Ovary (tissue), 9 donors: ENCODE results near the gene VTI1B. TPM values are rescaled to one million over a fixed set of nuclear protein-coding genes. Genes with fewer than 3 reads are reported as not detected.
"Not testable (repeated sequence)": the region's sequence is repeated elsewhere in the genome, so short reads cannot be mapped to it uniquely, and the experiment has no call there.

Source experiments
- DNase-seq, 5 donors: peaks; one replicate each; pipeline ENCODE4 v3.0.0-alpha.2; 2019 to 2020
- H3K27ac ChIP-seq, 2 donors: fragments of 200-600 bp; one replicate each; pipeline versions ENCODE4 v1.5.1 to v1.8.0; 2019 to 2022
- H3K27me3 ChIP-seq: fragments of 200-600 bp; one replicate; pipeline ENCODE4 v1.8.0; 2022
- H3K36me3 ChIP-seq: fragments of 200-600 bp; sonication (generic); one replicate; pipeline ENCODE4 v1.5.1; 2019
- H3K4me1 ChIP-seq: one replicate; pipeline ENCODE4 v1.8.1; 2013; ENCODE audit warnings: mild to moderate bottlenecking, moderate library complexity; ENCODE audit not compliant: insufficient read depth
- H3K4me3 ChIP-seq: fragments of 200-600 bp; sonication (generic); one replicate; pipeline ENCODE4 v1.5.1; 2017
- H3K9me3 ChIP-seq, 2 donors: fragments of 200-600 bp in 1 of 2; sonication (generic) in 1 of 2; one replicate each; pipeline versions ENCODE4 v1.5.1 to v1.8.1; 2013 to 2019; ENCODE audit warnings: mild to moderate bottlenecking in 1 of 2, moderate library complexity in 1 of 2
- CTCF ChIP-seq, 3 donors: fragments of 450-650 bp in 2 of 3; fragments of 200-600 bp in 1 of 3; IDR thresholded peaks; one replicate each; pipeline versions ENCODE4 v1.5.1 to v1.8.0; 2016 to 2022; ENCODE audit warnings: antibody characterized with exemption in 3 of 3, mild to moderate bottlenecking in 1 of 3
- EP300 ChIP-seq: sonication (generic); formaldehyde crosslinking; IDR thresholded peaks from one replicate; pipeline ENCODE4 v1.6.1; 2017; ENCODE audit warnings: antibody characterized with exemption
- POLR2A ChIP-seq: fragments of 450-650 bp; IDR thresholded peaks from one replicate; pipeline ENCODE4 v1.6.1; 2017; ENCODE audit warnings: antibody characterized with exemption, mild to moderate bottlenecking, moderate library complexity
- WGBS, 3 donors: extraction: QIAGEN DNeasy Blood & Tissue Kit in 1 of 3; methylation state at CpG; one replicate each; pipeline versions ENCODE4 v1.1.5 to v1.1.7; 2013 to 2017; 5-methylcytosine and 5-hydroxymethylcytosine counted together
- intact Hi-C, 4 donors: fragments of 100-400 bp; cut with DNase I; formaldehyde crosslinking; loops; one replicate each; pipeline versions ENCODE4 v1.11.0 to v1.15.1; 2022 to 2023
- polyA plus RNA-seq, 2 donors: library from polyadenylated mRNA; stranded (reverse); fragments of 200-250 nt in 1 of 2; fragments of 350-450 nt in 1 of 2; fragmentation: Illumina TruSeq in 1 of 2; extraction: RNeasy Lipid Tissue Mini Kit (QIAGEN cat#74804) in 1 of 2; gene quantifications; one replicate each; pipeline ENCODE4 v1.2.3, GENCODE V29; 2013 to 2014
- total RNA-seq, 7 donors: library from RNA; depleted of rRNA in 2 of 7; stranded (reverse); fragments of >200 nt in 2 of 7; fragmentation: NEBNext Ultra II Directional in 3 of 7; extraction: Animal tissue kit (Norgen Biotek cat#: 25700) in 3 of 7; gene quantifications; one replicate each; pipeline versions ENCODE4 v1.1.0 to v1.2.4, GENCODE V29; 2016 to 2023
- donor health status: DM: no; HTN: no; CAD: no; lungs with moderate emphysema.
- donor health status: DM: no; HTN: no; CAD: no.
- donor health status: Bipolar disorder and iron deficiency.
- donor health status: DM: yes; HTN: yes; CAD: no.
- donor health status: DM: no; HTN: no; CAD: no.
- donor health status: DM: yes; HTN: yes; CAD: no.

The VTI1B gene
- total and polyA plus RNA-seq, 9 donors: 34.6 to 93.1 (median 64.7) TPM

GRCh38 chr14:67718265-67718664 is 43.8 kb upstream of the VTI1B start:
- intact Hi-C loops: no loop called here
- 36 to 50% (median 43%) methylated on average over 2 of the region's 2 CpGs for WGBS, 3 donors
- TF ChIP-seq EP300: no peak
- TF ChIP-seq POLR2A: no peak
- no peak for TF ChIP-seq CTCF (IDR thresholded peaks at IDR 0.05)

DNA sequence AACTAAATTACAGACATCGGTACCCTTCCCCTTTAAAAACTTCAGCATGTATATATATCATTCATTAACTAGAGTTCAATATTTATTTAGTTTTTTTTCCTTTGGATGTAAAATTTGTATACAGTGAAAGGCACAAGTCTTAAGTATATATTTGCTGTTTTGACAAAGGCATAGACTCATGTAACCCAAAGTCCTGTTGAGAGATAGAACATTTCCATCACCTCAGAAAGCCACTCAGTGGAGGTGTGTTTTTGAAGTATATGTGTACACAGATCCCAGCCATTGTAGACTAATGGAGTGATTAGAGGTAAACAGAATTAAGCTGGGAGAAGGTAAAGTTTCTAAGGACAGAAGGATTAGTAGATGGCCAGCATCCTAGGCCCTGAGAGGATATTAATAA is 42.6 kb upstream of the VTI1B start:
- Histone ChIP-seq H3K4me1 (no peaks in the 10 kb centered on the region), H3K9me3 (no peaks in the 10 kb centered on the region), H3K4me3 (no peak overlapping the region), H3K36me3 (no peaks in the 10 kb centered on the region), H3K27me3 (no peaks in the 10 kb centered on the region), H3K27ac (no peak overlapping the region)
- no peak for DNase-seq
- no peak for TF ChIP-seq CTCF (IDR thresholded peaks at IDR 0.05)
- TF ChIP-seq EP300: no peak
- no peak for TF ChIP-seq POLR2A
- intact Hi-C loops: loop anchor here in 1 of 4 donors (1.0 kb wide), 1 partner anchor 26 kb away; no protein-coding TSS in a partner anchor
- 92 to 97% (median 96%) methylated on average over 1 of the region's 1 CpG for WGBS, 3 donors

More at GRCh38 chr14:67718265-67718664, 43.8 kb upstream of the VTI1B start:
- H3K4me1 ChIP-seq: peaks cover 2% of the 10 kb centered on the region
- no peak overlapping the region for H3K27ac ChIP-seq
- DNase-seq: no peak
- no peak overlapping the region for H3K4me3 ChIP-seq
- no peaks in the 10 kb centered on the region for H3K27me3 ChIP-seq
- H3K36me3 ChIP-seq: no peaks in the 10 kb centered on the region
- no peaks in the 10 kb centered on the region for H3K9me3 ChIP-seq

DNA sequence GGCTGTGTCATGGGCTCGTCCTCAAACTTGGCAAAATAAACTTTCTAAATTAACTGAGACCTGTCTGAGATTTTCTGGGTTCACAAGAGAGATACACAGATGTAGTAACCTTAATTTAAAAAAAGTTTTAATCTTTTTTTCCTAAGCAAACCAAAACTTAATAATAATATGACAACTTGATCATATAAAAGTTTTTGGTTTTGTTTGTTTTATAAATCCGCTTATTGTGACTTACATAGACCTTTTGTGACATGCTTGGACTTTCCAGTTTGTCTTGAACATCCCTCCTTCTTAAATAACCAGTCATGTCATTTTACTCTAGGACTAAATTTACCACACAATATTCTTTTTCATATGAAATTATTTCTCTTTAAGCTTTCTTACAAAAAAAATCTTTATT is 35.8 kb upstream of the VTI1B start:
- Histone ChIP-seq H3K4me1 (no peaks in the 10 kb centered on the region), H3K27me3 (no peaks in the 10 kb centered on the region), H3K27ac (no peak overlapping the region), H3K9me3 (no peaks in the 10 kb centered on the region), H3K36me3 (no peaks in the 10 kb centered on the region), H3K4me3 (no peak overlapping the region)
- no peak for TF ChIP-seq POLR2A
- TF ChIP-seq EP300: no peak
- no peak for TF ChIP-seq CTCF (IDR thresholded peaks at IDR 0.05)
- WGBS, 3 donors: 83 to 90% (median 88%) methylated on average over 2 of the region's 2 CpGs
- intact Hi-C loops: no loop called here
- no peak for DNase-seq

DNA sequence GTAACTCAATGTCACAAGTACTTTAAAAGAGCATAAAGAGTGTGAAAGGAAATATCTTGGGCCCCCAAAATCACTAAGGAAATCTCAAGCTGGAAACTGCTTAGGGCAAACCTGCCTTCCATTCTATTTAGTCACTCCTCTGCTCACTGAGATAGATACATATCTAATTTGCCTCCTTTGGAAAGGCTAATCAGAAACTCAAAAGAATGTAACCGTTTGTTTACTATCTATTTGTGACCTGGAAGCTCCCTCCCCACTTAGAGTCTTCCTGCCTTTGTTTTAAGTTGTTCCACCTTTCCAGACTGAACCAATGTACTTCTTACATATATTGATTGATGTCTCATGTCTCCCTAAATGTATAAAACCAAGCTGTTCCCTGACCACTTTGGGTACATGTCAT is 35.4 kb upstream of the VTI1B start:
- 51 to 76% (median 65%) methylated on average over 1 of the region's 1 CpG for WGBS, 3 donors
- not testable (repeated sequence) for DNase-seq

DNA sequence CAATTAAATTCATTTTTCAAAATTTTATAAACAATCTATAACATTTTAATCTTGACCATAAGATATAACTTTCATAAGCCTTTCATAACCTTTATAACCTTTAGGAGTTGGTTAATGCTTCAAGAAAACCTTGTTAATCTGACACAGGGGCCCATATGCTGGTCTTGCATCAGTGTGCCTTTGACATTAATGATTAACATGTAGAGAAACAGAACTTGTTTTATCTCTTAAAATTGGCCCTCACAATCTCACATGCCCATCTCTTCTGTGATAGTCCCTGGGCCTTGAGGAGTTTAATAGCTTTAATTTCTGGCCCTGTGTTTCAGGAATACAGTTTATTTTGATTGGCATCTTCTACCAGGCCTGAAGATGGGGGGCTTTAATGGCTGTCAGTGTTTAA is 34.9 kb upstream of the VTI1B start:
- intact Hi-C loops: loop anchor here in 3 of 4 donors (5.0 to 10.0 kb wide), 5 partner anchors 125 to 285 kb away; no protein-coding TSS in a partner anchor

More for the DNA sequence above, 35.4 kb upstream of the VTI1B start:
- not testable (repeated sequence) for H3K27me3 ChIP-seq, H3K27ac ChIP-seq, H3K4me1 ChIP-seq, H3K4me3 ChIP-seq, H3K9me3 ChIP-seq, H3K36me3 ChIP-seq
- intact Hi-C loops: loop anchor here in 3 of 4 donors (5.0 to 10.0 kb wide), 5 partner anchors 125 to 285 kb away; no protein-coding TSS in a partner anchor

More for the DNA sequence above, 34.9 kb upstream of the VTI1B start:
- H3K4me1 ChIP-seq, H3K27ac ChIP-seq, DNase-seq, H3K9me3 ChIP-seq, H3K4me3 ChIP-seq, H3K27me3 ChIP-seq, H3K36me3 ChIP-seq: not testable (repeated sequence)
